H1 (cell line): Measurements from ENCODE around the gene VIPAS39.

Experiments used
- CTCF ChIP-seq, 3 experiments: IDR thresholded peaks; 1 replicate in 2 of 3; 2 replicates in 1 of 3; pipeline versions ENCODE4 v1.5.1 to v1.6.1; 2011; ENCODE audit warnings: low read length in 3 of 3, mild to moderate bottlenecking in 3 of 3, inconsistent platforms in 2 of 3, low read depth in 1 of 3, moderate library complexity in 1 of 3; ENCODE audit not compliant: insufficient read depth in 1 of 3; ENCODE audit errors: control extremely low read depth in 1 of 3
- POLR2A ChIP-seq, 2 experiments: IDR thresholded peaks; 1 replicate in 1 of 2; 2 replicates in 1 of 2; pipeline ENCODE4 v1.6.1; 2011; ENCODE audit warnings: low read depth in 2 of 2, low read length in 2 of 2, mild to moderate bottlenecking in 2 of 2; ENCODE audit errors: control extremely low read depth in 1 of 2
- SP2 ChIP-seq: IDR thresholded peaks from 2 replicates; pipeline ENCODE4 v1.6.1; 2012; ENCODE audit warnings: mild to moderate bottlenecking, low read length, inconsistent platforms
- TF ChIP-seq, protein P1 (sequence below): fragments of 300-600 bp; sonication (generic); IDR thresholded peaks from 2 replicates; pipeline ENCODE4 v1.7.1; 2012; ENCODE audit warnings: low read length, moderate library complexity, mild to moderate bottlenecking, inconsistent platforms; ENCODE audit not compliant: insufficient replicate concordance

- TF ChIP-seq SP2 (no peak), POLR2A (IDR thresholded peaks at IDR 0.05; ENCODE audit: control extremely low read depth in 1 of 2, low read depth in 2 of 2, low read length in 2 of 2) (no peak), CTCF (IDR thresholded peaks at IDR 0.05; ENCODE audit: control extremely low read depth in 1 of 3, insufficient read depth in 1 of 3, low read depth in 1 of 3, low read length in 3 of 3) (no peak)
- TF ChIP-seq, protein P1, sequence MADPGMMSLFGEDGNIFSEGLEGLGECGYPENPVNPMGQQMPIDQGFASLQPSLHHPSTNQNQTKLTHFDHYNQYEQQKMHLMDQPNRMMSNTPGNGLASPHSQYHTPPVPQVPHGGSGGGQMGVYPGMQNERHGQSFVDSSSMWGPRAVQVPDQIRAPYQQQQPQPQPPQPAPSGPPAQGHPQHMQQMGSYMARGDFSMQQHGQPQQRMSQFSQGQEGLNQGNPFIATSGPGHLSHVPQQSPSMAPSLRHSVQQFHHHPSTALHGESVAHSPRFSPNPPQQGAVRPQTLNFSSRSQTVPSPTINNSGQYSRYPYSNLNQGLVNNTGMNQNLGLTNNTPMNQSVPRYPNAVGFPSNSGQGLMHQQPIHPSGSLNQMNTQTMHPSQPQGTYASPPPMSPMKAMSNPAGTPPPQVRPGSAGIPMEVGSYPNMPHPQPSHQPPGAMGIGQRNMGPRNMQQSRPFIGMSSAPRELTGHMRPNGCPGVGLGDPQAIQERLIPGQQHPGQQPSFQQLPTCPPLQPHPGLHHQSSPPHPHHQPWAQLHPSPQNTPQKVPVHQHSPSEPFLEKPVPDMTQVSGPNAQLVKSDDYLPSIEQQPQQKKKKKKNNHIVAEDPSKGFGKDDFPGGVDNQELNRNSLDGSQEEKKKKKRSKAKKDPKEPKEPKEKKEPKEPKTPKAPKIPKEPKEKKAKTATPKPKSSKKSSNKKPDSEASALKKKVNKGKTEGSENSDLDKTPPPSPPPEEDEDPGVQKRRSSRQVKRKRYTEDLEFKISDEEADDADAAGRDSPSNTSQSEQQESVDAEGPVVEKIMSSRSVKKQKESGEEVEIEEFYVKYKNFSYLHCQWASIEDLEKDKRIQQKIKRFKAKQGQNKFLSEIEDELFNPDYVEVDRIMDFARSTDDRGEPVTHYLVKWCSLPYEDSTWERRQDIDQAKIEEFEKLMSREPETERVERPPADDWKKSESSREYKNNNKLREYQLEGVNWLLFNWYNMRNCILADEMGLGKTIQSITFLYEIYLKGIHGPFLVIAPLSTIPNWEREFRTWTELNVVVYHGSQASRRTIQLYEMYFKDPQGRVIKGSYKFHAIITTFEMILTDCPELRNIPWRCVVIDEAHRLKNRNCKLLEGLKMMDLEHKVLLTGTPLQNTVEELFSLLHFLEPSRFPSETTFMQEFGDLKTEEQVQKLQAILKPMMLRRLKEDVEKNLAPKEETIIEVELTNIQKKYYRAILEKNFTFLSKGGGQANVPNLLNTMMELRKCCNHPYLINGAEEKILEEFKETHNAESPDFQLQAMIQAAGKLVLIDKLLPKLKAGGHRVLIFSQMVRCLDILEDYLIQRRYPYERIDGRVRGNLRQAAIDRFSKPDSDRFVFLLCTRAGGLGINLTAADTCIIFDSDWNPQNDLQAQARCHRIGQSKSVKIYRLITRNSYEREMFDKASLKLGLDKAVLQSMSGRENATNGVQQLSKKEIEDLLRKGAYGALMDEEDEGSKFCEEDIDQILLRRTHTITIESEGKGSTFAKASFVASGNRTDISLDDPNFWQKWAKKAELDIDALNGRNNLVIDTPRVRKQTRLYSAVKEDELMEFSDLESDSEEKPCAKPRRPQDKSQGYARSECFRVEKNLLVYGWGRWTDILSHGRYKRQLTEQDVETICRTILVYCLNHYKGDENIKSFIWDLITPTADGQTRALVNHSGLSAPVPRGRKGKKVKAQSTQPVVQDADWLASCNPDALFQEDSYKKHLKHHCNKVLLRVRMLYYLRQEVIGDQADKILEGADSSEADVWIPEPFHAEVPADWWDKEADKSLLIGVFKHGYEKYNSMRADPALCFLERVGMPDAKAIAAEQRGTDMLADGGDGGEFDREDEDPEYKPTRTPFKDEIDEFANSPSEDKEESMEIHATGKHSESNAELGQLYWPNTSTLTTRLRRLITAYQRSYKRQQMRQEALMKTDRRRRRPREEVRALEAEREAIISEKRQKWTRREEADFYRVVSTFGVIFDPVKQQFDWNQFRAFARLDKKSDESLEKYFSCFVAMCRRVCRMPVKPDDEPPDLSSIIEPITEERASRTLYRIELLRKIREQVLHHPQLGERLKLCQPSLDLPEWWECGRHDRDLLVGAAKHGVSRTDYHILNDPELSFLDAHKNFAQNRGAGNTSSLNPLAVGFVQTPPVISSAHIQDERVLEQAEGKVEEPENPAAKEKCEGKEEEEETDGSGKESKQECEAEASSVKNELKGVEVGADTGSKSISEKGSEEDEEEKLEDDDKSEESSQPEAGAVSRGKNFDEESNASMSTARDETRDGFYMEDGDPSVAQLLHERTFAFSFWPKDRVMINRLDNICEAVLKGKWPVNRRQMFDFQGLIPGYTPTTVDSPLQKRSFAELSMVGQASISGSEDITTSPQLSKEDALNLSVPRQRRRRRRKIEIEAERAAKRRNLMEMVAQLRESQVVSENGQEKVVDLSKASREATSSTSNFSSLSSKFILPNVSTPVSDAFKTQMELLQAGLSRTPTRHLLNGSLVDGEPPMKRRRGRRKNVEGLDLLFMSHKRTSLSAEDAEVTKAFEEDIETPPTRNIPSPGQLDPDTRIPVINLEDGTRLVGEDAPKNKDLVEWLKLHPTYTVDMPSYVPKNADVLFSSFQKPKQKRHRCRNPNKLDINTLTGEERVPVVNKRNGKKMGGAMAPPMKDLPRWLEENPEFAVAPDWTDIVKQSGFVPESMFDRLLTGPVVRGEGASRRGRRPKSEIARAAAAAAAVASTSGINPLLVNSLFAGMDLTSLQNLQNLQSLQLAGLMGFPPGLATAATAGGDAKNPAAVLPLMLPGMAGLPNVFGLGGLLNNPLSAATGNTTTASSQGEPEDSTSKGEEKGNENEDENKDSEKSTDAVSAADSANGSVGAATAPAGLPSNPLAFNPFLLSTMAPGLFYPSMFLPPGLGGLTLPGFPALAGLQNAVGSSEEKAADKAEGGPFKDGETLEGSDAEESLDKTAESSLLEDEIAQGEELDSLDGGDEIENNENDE, result no peak
Observed at GRCh38 chr14:77439861-77440260, 17.5 kb downstream of the VIPAS39 start.
